ENCODE results near the gene NXPE1. TPM values are rescaled to one million over a fixed set of nuclear protein-coding genes. Genes with fewer than 3 reads are reported as not detected.

Gene NXPE1
- total RNA-seq, 1 donor from 2014 or later, result not detected

GRCh38 chr11:114562166-114562916 is 2.7 kb upstream of the NXPE1 start:
- no peak for DNase-seq (ENCODE audit: low spot score)

GRCh38 chr11:114556135-114556534 is 3.5 kb downstream of the NXPE1 start:
- DNase-seq (ENCODE audit: low spot score), result no peak

- DNase-seq (ENCODE audit: low spot score), result no peak
These were observed 6.0 kb downstream of the NXPE1 start for GRCh38 chr11:114553642-114554041.

GRCh38 chr11:114551060-114551459 is 8.6 kb downstream of the NXPE1 start:
- no peak for DNase-seq (ENCODE audit: low spot score)

- DNase-seq (ENCODE audit: low spot score), result no peak
These were observed 34.0 kb downstream of the NXPE1 start for GRCh38 chr11:114525682-114526081.

GRCh38 chr11:114524122-114524521 is 35.6 kb downstream of the NXPE1 start:
- no peak for DNase-seq (ENCODE audit: low spot score)

GRCh38 chr11:114522818-114523217 is 36.9 kb downstream of the NXPE1 start:
- DNase-seq (ENCODE audit: low spot score), result no peak

GRCh38 chr11:114511538-114511937 is 48.1 kb downstream of the NXPE1 start:
- DNase-seq (ENCODE audit: low spot score), result no peak

- no peak for DNase-seq (ENCODE audit: low spot score)
These were observed 48.6 kb downstream of the NXPE1 start for GRCh38 chr11:114511079-114511478.

- DNase-seq (ENCODE audit: low spot score), result no peak
These were observed 57.8 kb downstream of the NXPE1 start for GRCh38 chr11:114501901-114502300.

GRCh38 chr11:114499756-114500155 is 59.9 kb downstream of the NXPE1 start:
- no peak for DNase-seq (ENCODE audit: low spot score)

GRCh38 chr11:114496915-114497314 is 62.8 kb downstream of the NXPE1 start:
- DNase-seq (ENCODE audit: low spot score), result no peak

GRCh38 chr11:114483929-114484328 is 75.8 kb downstream of the NXPE1 start:
- no peak for DNase-seq (ENCODE audit: low spot score)

- DNase-seq (ENCODE audit: low spot score), result no peak
These were observed 77.6 kb downstream of the NXPE1 start for GRCh38 chr11:114482114-114482513.

- DNase-seq (ENCODE audit: low spot score), result no peak
These were observed 80.3 kb downstream of the NXPE1 start for GRCh38 chr11:114479331-114479730.

- DNase-seq (ENCODE audit: low spot score), result no peak
These were observed 80.9 kb downstream of the NXPE1 start for GRCh38 chr11:114478768-114479167.

- no peak for DNase-seq (ENCODE audit: low spot score)
These were observed 81.7 kb downstream of the NXPE1 start for GRCh38 chr11:114478001-114478410.

- no peak for DNase-seq (ENCODE audit: low spot score)
These were observed 87.0 kb downstream of the NXPE1 start for GRCh38 chr11:114472661-114473060.

Other genes with a start within 250 kb of the NXPE1 start
- gene C11orf71, start 159.4 kb downstream of the NXPE1 start, total RNA-seq, result 12.3 TPM
- gene RBM7, start 159.2 kb downstream of the NXPE1 start, total RNA-seq, result 21.1 TPM
- gene REXO2, start 120.4 kb downstream of the NXPE1 start, total RNA-seq, result 61.5 TPM
- gene NXPE4, start 35.9 kb upstream of the NXPE1 start, total RNA-seq, result not detected
- gene NXPE2, start 118.6 kb upstream of the NXPE1 start, total RNA-seq, result not detected

Measured in mucosa of gallbladder (tissue), 1 donor.